Measurements from ENCODE around the gene PPIF.

Gene PPIF

GRCh38 chr10:79359816-79360498, 12.7 kb downstream of the PPIF start:
- ChIA-PET POLR2A (interaction anchor here (1.0 kb wide), 1 partner anchor 12 kb away, joined by 5 read pairs; no protein-coding TSS in a partner anchor), CTCF (interaction anchor here (0.6 to 1.9 kb wide), 5 partner anchors 12 to 15 kb away, joined by 3 to 7 read pairs (median 4); no protein-coding TSS in a partner anchor)
- Histone ChIP-seq H3K36me3 (ENCODE audit: control insufficient read depth in 2 of 2, insufficient read depth in 1 of 2, low read length in 2 of 2) (peaks cover 4 to 16% of the 10 kb centered on the region in 2 experiments; a peak in 2 of 3 replicates), H3K9me3 (ENCODE audit: control insufficient read depth, insufficient read depth, low read depth, low read length) (no peaks in the 10 kb centered on the region), H3K27ac (ENCODE audit: extremely low read depth, low read depth, low read length) (no peak overlapping the region), H3K4me3 (ENCODE audit: low read depth, low read length) (no peak overlapping the region), H3K4me1 (ENCODE audit: control insufficient read depth, insufficient read depth, low read length) (no peaks in the 10 kb centered on the region)
- TF ChIP-seq ZBTB11 (tag by site-specific recombination; conservative IDR thresholded peaks at IDR 0.05; ENCODE audit: low read depth) = no peak
- TF ChIP-seq ZBTB49 (tag by site-specific recombination; IDR thresholded peaks at IDR 0.05; ENCODE audit: low read depth) = no peak
- TF ChIP-seq INSM2 (tag by site-specific recombination; IDR thresholded peaks at IDR 0.05) = no peak
- no peak for TF ChIP-seq ZNF707 (tag by site-specific recombination; IDR thresholded peaks at IDR 0.05)
- TF ChIP-seq ZNF335 (tag by site-specific recombination; conservative IDR thresholded peaks at IDR 0.05) = no peak
- TF ChIP-seq GFI1B (tag by site-specific recombination; IDR thresholded peaks at IDR 0.05) = no peak
- no peak for TF ChIP-seq ZNF701 (tag by site-specific recombination; IDR thresholded peaks at IDR 0.05)
- TF ChIP-seq ZNF830 (tag by site-specific recombination; IDR thresholded peaks at IDR 0.05; ENCODE audit: low read depth) = no peak
- TF ChIP-seq FEZF1 (tag by site-specific recombination; IDR thresholded peaks at IDR 0.05) = no peak
- no peak for TF ChIP-seq ZNF174 (tag by site-specific recombination; IDR thresholded peaks at IDR 0.05)
- TF ChIP-seq REPIN1 (tag by site-specific recombination; IDR thresholded peaks at IDR 0.05; ENCODE audit: low read depth) = no peak
- TF ChIP-seq YY1 (tag by site-specific recombination; IDR thresholded peaks at IDR 0.05) = no peak
- TF ChIP-seq ZNF585B (tag by site-specific recombination; IDR thresholded peaks at IDR 0.05) = no peak
- no peak for TF ChIP-seq HIC1 (tag by site-specific recombination; IDR thresholded peaks at IDR 0.05)
- TF ChIP-seq ZNF747 (tag by site-specific recombination; IDR thresholded peaks at IDR 0.05) = no peak
